Measurements from ENCODE around the gene CCDC141. TPM values are rescaled to one million over a fixed set of nuclear protein-coding genes. Genes with fewer than 3 reads are reported as not detected.

The CCDC141 gene
- total RNA-seq, 1 experiment from 2014 or later, result 0.30 TPM

GRCh38 chr2:178886006-178886405 lies 163.9 kb downstream of the CCDC141 start:
- Histone ChIP-seq H3K79me2 (ENCODE audit: insufficient read depth, low read length) (no peaks in the 10 kb centered on the region), H3K36me3 (ENCODE audit: control insufficient read depth in 1 of 2, insufficient read depth in 2 of 2, low read length in 2 of 2) (no peaks in the 10 kb centered on the region), H4K20me1 (ENCODE audit: insufficient read depth) (no peaks in the 10 kb centered on the region), H3K4me3 (replicated peaks in 1 of 2; ENCODE audit: low read depth in 1 of 2, low read length in 2 of 2) (no peak overlapping the region), H3K9me3 (ENCODE audit: control insufficient read depth in 1 of 2, insufficient read depth in 1 of 2, low read depth in 1 of 2, low read length in 2 of 2) (no peaks in the 10 kb centered on the region), H3K4me2 (ENCODE audit: low read length) (no peak overlapping the region), H2AFZ (ENCODE audit: low read depth, low read length, poor library complexity, severe bottlenecking) (no peak overlapping the region), H3K4me1 (ENCODE audit: control insufficient read depth in 1 of 2, insufficient read depth in 2 of 2, low read length in 2 of 2) (no peaks in the 10 kb centered on the region), H3K9ac (ENCODE audit: low read length) (no peak overlapping the region), H3K27ac (ENCODE audit: low read depth, low read length) (no peak overlapping the region), H3K9me2 (ENCODE audit: insufficient read depth) (no peaks in the 10 kb centered on the region), H3K27me3 (ENCODE audit: insufficient read depth, low read length) (no peaks in the 10 kb centered on the region)
- ChIA-PET RAD21 (ENCODE audit: low non-redundant PET in 1 of 2, low total read pairs in 2 of 2, uncharacterized antibody in 2 of 2, unreplicated experiment in 2 of 2) (no interaction called here), POLR2A (no interaction called here), CTCF (no interaction called here)
- DNase-seq (ENCODE audit: low read depth, low spot score), result no peak
- no TSS peak for BruUV-seq (replicated peaks)
- no peak for ATAC-seq
- intact Hi-C loops (cut with micrococcal nuclease), result no loop called here
- TF ChIP-seq ELF1 (IDR thresholded peaks at IDR 0.05; ENCODE audit: borderline replicate concordance, low read depth) (no peak), ZFX (IDR thresholded peaks at IDR 0.05) (no peak), EZH2phosphoT487 (IDR thresholded peaks at IDR 0.05; ENCODE audit: borderline replicate concordance) (no peak), RAD21 (IDR thresholded peaks at IDR 0.05; ENCODE audit: low read depth) (no peak), SIN3A (IDR thresholded peaks at IDR 0.05; ENCODE audit: low read depth) (no peak), EZH2 (IDR thresholded peaks at IDR 0.05) (no peak), CTCF (IDR thresholded peaks at IDR 0.05 in 2 of 3, conservative IDR thresholded peaks at IDR 0.05 in 1 of 3; ENCODE audit: borderline replicate concordance in 1 of 3, insufficient read depth in 1 of 3, low read depth in 2 of 3, low read length in 2 of 3) (no peak), TCF7L2 (IDR thresholded peaks at IDR 0.05; ENCODE audit: borderline replicate concordance, extremely low read depth, insufficient read depth, insufficient read length) (no peak), YY1 (IDR thresholded peaks at IDR 0.05; ENCODE audit: extremely low read depth, insufficient replicate concordance, low read depth, low read length) (no peak), CBX3 (IDR thresholded peaks at IDR 0.05; ENCODE audit: low read depth) (no peak), SRF (IDR thresholded peaks at IDR 0.05; ENCODE audit: low read depth) (no peak), JUND (IDR thresholded peaks at IDR 0.05) (no peak), POLR2AphosphoS5 (IDR thresholded peaks at IDR 0.05; ENCODE audit: low read depth, low read length) (no peak), SP1 (IDR thresholded peaks at IDR 0.05; ENCODE audit: low read depth) (no peak), ZNF274 (IDR thresholded peaks at IDR 0.05; ENCODE audit: low read depth, low read length) (no peak)
- TF ChIP-seq, protein P1, sequence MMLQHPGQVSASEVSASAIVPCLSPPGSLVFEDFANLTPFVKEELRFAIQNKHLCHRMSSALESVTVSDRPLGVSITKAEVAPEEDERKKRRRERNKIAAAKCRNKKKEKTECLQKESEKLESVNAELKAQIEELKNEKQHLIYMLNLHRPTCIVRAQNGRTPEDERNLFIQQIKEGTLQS (IDR thresholded peaks at IDR 0.05), result no peak
- TF ChIP-seq, protein P2, sequence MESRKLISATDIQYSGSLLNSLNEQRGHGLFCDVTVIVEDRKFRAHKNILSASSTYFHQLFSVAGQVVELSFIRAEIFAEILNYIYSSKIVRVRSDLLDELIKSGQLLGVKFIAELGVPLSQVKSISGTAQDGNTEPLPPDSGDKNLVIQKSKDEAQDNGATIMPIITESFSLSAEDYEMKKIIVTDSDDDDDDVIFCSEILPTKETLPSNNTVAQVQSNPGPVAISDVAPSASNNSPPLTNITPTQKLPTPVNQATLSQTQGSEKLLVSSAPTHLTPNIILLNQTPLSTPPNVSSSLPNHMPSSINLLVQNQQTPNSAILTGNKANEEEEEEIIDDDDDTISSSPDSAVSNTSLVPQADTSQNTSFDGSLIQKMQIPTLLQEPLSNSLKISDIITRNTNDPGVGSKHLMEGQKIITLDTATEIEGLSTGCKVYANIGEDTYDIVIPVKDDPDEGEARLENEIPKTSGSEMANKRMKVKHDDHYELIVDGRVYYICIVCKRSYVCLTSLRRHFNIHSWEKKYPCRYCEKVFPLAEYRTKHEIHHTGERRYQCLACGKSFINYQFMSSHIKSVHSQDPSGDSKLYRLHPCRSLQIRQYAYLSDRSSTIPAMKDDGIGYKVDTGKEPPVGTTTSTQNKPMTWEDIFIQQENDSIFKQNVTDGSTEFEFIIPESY (IDR thresholded peaks at IDR 0.05; ENCODE audit: extremely low read depth, insufficient replicate concordance, low read length), result no peak
- TF ChIP-seq, protein P3, sequence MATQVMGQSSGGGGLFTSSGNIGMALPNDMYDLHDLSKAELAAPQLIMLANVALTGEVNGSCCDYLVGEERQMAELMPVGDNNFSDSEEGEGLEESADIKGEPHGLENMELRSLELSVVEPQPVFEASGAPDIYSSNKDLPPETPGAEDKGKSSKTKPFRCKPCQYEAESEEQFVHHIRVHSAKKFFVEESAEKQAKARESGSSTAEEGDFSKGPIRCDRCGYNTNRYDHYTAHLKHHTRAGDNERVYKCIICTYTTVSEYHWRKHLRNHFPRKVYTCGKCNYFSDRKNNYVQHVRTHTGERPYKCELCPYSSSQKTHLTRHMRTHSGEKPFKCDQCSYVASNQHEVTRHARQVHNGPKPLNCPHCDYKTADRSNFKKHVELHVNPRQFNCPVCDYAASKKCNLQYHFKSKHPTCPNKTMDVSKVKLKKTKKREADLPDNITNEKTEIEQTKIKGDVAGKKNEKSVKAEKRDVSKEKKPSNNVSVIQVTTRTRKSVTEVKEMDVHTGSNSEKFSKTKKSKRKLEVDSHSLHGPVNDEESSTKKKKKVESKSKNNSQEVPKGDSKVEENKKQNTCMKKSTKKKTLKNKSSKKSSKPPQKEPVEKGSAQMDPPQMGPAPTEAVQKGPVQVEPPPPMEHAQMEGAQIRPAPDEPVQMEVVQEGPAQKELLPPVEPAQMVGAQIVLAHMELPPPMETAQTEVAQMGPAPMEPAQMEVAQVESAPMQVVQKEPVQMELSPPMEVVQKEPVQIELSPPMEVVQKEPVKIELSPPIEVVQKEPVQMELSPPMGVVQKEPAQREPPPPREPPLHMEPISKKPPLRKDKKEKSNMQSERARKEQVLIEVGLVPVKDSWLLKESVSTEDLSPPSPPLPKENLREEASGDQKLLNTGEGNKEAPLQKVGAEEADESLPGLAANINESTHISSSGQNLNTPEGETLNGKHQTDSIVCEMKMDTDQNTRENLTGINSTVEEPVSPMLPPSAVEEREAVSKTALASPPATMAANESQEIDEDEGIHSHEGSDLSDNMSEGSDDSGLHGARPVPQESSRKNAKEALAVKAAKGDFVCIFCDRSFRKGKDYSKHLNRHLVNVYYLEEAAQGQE (IDR thresholded peaks at IDR 0.05; ENCODE audit: low read depth), result no peak

Data from HCT116 (cell line).